ENCODE data around the gene MORN5.

- TF ChIP-seq CTCF (conservative IDR thresholded peaks at IDR 0.05; ENCODE audit: low read length) (no peak), EZH2phosphoT487 (IDR thresholded peaks at IDR 0.05; ENCODE audit: borderline replicate concordance) (no peak)
These were observed 63.1 kb downstream of the MORN5 start for GRCh38 chr9:122222791-122223190.

All from Loucy (cell line).